SH-SY5Y (cell line): ENCODE data around the gene IGFBP7.

ENCODE experiments used
- GATA2 ChIP-seq: IDR thresholded peaks from 2 replicates; pipeline ENCODE4 v1.6.1; 2011; ENCODE audit warnings: mild to moderate bottlenecking, low read depth, low read length
- GATA3 ChIP-seq: IDR thresholded peaks from 2 replicates; pipeline ENCODE4 v1.6.1; 2011; ENCODE audit warnings: low read depth, mild to moderate bottlenecking, low read length, moderate library complexity

Gene IGFBP7

GRCh38 chr4:57080781-57081650, 29.2 kb downstream of the IGFBP7 start:
- TF ChIP-seq GATA2 (no peak), GATA3 (no peak)

GRCh38 chr4:57078685-57079521, 31.3 kb downstream of the IGFBP7 start:
- TF ChIP-seq GATA3, result no peak
- TF ChIP-seq GATA2, result no peak

- no peak for TF ChIP-seq GATA2
Measured at GRCh38 chr4:57077550-57078343, 32.4 kb downstream of the IGFBP7 start.

GRCh38 chr4:57076646-57077045, 33.5 kb downstream of the IGFBP7 start:
- TF ChIP-seq GATA3 (no peak), GATA2 (no peak)

DNA sequence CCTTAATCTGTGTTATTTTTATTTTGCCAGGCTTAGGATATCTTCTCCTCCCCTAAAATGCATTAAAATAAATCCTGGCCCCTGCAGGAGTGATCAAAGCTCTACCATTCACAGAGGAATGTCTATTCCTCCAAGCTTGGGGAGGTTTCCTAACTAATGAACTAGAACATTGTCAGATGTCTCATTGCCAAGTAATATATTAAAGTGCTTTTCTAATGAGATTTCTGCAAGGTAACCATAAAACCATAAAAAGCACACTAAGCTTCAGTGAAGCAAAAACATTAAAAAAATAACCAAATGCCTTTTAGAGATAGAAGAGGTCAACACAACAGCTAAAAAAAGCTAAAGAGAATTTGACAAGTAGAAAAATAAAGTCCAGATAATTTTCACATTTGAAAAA, 34.8 kb downstream of the IGFBP7 start:
- TF ChIP-seq GATA3 (no peak), GATA2 (no peak)

- TF ChIP-seq GATA3 (no peak), GATA2 (no peak)
Measured at GRCh38 chr4:57074744-57075143, 35.4 kb downstream of the IGFBP7 start.

DNA sequence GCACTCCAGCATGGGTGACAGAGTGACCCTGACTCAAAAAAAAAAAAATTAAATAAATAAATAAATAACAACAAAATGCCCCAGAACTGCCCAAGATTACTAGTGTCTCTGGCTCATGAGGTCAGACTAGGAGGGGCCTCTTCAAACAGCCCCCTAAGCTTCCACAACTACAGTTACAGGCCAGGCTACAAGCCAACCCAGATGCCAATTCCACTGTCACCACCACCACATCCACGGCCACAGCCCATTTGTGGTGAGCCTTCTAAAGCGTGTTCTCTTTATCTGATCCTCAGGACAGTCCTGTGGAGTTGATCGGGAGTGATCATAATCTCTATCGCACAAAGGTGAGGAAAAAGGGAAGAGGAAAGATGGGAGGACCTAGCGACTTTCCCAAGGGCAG, 36.6 kb downstream of the IGFBP7 start:
- TF ChIP-seq GATA2 (no peak), GATA3 (no peak)

- TF ChIP-seq GATA2, result no peak
- TF ChIP-seq GATA3, result no peak
Measured at GRCh38 chr4:57071326-57071725, 38.9 kb downstream of the IGFBP7 start.

DNA sequence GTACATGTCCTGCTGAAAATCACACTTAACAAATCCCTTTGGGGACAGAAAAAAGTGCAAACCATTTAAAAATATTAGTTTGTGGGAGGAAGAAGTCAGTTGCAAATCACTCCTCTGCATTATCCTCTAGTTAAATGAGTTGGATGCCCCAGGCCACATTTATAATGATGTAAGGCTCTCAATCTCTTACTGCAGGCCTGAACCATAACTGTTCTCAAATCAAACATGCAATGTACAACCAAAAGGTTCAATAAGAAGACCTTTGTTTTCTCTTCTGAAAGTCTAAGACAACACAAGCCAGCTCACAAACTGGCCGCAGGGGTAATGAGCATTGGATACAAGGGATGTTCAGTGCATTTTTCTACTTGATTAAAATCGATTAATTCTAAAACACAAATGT, 39.7 kb downstream of the IGFBP7 start:
- TF ChIP-seq GATA2 (no peak), GATA3 (no peak)

DNA sequence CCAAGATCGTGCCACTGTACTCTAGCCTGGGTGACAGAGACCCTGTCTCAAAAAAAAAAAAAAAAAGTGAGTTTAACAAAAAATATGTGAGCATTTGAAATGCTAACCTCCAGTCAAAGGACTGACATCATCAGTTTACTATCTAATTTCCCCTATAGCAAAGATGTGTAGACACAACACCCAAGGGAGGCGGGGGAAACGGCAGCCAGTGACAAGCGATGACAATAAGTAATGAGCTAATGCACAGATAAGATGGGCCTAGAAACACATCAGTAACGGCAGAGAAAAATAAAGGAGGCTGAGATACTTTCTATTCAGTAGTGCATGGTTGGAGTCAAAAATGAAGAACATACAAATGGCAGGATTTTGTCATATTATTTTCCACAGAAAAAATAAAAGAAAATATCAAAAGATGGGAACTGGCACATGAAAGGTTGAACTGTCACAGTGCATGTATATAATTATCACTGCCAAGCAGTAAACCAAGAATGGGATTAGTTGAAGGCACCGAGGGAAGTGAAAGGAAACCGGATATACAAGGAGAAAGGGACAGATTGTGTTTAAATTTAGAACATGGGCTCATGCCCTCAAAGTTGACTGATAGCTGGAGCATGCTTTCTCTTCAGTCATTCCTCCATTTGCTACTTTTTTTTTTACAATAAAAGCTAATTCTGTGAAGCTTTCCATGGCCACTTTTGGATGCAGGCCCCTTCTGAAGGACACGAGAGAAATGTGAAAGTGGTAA, 41.8 kb downstream of the IGFBP7 start:
- TF ChIP-seq GATA3 (no peak), GATA2 (no peak)

GRCh38 chr4:57065730-57066482, 44.3 kb downstream of the IGFBP7 start:
- TF ChIP-seq GATA2, result no peak
- TF ChIP-seq GATA3, result no peak

DNA sequence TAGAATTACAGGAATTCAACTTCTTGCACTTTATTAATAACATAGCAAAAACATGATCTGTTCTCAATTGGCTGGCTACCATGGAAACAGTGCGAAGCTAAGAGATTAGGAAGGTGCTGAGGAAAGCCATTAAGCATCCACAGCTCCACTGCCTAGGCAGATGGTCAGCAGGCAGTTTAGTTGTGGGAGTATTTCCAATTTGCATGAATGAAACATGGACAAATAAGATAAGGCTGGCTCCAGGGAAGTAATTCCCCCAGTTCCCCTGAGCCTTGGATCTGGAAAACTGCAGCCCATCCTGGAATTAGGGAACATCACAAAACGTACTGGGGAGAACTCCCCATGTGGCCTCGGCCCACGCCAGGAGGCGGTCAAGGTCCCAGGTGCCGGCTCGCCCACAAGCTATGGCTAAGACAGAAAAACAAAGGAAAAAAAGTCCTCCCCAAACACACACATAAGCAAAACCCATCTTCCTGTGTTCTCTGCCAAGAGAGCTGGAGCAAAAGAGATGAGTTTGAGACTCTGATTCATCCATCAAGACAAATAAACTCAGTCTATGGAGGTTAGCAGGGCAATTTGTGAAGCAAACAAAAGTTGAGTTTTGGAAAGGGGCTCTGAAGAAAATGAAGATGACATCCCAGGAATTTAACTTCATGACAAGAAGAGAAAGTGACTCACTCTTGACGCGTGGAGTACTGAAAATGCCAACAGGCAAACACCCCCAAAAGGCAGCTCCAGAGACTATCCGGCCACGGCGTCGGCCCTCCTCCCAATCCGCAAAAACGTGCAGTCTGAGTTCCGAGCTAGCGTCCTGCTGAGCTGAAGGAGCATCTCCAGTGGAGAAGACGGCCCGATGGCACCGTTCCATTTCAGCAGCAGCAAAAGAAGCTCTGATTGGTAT, 45.1 kb downstream of the IGFBP7 start:
- TF ChIP-seq GATA2 (no peak), GATA3 (no peak)

DNA sequence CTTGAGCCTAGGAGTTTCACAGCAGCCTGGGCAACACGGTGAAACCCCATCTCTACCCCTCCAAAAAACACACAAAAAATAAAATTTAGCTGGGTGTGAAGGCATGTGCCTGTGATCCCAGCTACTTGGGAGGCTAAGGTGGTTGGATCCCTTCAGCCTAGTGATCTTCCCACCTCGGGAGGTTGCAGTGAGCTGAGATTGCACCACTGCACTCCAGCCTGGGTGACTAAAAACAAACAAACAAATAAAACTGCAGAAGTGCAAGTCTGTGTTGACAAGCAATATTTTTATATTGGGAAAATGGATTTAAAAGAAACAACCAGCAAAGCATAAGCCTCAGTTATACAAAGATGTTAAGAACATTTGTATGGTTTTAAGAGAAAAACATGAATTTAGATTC, 46.1 kb downstream of the IGFBP7 start:
- TF ChIP-seq GATA2 (no peak), GATA3 (no peak)
